WI38 (cell line): ENCODE measurements around the gene SLX4IP.

Source experiments
- H3K4me3 ChIP-seq: 2 replicates; pipeline ENCODE4 v1.5.1; 2011; ENCODE audit warnings: low read depth, mild to moderate bottlenecking, control low read depth, low read length
- TF ChIP-seq, protein P1 (sequence below): IDR thresholded peaks from 2 replicates; pipeline ENCODE4 v1.5.1; 2012; ENCODE audit warnings: low read depth, mild to moderate bottlenecking, control low read depth, low read length

Gene SLX4IP

DNA sequence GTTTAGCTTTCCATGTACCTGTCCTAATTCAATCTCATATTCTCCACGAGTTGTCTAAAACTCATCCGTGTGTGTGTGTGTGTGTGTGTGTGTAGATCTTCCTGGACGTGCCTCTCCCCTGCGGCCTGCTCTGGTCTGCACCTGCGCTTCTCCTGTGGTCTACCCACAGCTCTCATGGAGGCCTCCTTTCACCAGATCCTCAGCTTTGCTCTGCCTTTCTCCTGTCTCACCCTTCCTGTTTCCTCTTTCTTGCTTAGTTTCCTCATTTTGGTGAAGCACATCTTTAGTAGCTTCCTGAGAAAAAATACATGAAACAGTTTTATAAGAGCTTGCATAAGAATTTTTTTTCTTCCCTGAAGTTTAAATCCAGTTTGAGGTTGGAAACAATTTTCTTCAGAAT is 18.1 kb downstream of the SLX4IP start:
- H3K4me3 ChIP-seq = no peak overlapping the region
- TF ChIP-seq, protein P1, sequence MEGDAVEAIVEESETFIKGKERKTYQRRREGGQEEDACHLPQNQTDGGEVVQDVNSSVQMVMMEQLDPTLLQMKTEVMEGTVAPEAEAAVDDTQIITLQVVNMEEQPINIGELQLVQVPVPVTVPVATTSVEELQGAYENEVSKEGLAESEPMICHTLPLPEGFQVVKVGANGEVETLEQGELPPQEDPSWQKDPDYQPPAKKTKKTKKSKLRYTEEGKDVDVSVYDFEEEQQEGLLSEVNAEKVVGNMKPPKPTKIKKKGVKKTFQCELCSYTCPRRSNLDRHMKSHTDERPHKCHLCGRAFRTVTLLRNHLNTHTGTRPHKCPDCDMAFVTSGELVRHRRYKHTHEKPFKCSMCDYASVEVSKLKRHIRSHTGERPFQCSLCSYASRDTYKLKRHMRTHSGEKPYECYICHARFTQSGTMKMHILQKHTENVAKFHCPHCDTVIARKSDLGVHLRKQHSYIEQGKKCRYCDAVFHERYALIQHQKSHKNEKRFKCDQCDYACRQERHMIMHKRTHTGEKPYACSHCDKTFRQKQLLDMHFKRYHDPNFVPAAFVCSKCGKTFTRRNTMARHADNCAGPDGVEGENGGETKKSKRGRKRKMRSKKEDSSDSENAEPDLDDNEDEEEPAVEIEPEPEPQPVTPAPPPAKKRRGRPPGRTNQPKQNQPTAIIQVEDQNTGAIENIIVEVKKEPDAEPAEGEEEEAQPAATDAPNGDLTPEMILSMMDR = no peak

DNA sequence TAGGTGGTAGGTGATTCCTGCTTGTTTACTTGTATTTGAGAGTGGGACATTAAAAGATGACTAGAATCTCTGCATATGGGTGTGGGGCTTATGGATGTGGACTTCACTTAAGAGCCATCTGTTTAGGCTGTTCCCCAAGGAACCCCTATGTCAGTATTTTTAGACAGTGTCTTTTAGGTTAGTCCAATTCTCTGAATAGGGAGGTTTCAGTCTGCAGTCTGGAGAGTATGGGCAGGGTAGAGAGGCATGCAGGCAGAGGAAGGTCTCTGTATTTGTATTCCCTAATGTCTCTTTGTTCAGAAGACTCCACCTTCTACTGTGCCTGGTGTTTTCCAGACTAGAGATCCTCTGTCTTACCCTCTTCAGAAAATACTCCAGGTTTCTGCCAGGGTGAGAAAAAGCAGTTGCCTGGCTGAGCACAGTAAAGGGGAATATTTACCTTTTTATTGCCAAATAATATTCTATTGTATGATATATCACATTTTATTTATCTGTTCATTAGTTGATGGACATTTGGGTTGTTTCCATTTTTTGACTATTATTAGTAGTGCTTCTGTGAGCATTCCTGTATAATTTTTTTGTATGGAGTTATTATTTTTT is 19.1 kb downstream of the SLX4IP start:
- TF ChIP-seq, protein P1 = no peak
- H3K4me3 ChIP-seq = no peak overlapping the region

GRCh38 chr20:10461495-10461894 is 26.4 kb downstream of the SLX4IP start:
- TF ChIP-seq, protein P1 = no peak
- H3K4me3 ChIP-seq = no peak overlapping the region

DNA sequence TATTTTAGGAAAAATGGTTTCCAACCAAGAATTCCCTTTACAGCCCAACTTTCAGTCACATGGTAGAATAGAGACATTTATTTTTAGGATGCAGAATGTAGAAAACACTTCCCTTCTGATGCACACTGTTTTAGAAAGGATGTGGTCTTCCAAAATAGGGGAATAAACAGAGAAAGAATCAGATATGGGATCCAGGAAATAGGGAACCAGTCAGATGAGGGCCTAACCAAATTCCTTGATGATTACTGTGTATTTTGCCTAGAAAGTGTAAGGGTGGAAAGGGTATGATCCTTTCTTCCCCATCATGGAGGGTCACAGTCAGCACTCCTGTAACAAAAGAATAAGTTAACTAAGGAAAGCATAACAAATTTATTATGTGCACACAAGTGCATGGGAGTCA is 27.4 kb downstream of the SLX4IP start:
- TF ChIP-seq, protein P1 = no peak
- H3K4me3 ChIP-seq = no peak overlapping the region

- TF ChIP-seq, protein P1 = no peak
- no peak overlapping the region for H3K4me3 ChIP-seq
Measured at GRCh38 chr20:10463622-10464021, 28.5 kb downstream of the SLX4IP start.

DNA sequence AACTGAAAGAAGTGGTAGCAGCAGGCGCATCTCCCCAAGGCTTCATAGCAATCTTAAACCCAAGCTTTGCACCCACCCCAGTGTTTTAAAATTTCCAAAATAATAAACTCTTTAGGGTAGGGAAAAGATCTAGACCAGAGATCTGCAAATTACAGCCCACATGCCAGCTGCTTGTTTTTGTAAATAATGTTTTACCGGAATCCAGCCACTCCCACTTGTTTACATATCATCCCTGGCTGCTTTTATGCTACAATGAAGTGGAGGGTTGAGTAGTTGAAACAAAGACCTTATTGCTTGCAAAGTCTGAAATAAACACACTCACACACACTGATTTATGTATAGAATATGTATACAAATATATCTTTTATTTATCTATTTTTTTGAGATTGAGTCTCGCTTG is 30.0 kb downstream of the SLX4IP start:
- TF ChIP-seq, protein P1 = no peak
- H3K4me3 ChIP-seq = no peak overlapping the region

DNA sequence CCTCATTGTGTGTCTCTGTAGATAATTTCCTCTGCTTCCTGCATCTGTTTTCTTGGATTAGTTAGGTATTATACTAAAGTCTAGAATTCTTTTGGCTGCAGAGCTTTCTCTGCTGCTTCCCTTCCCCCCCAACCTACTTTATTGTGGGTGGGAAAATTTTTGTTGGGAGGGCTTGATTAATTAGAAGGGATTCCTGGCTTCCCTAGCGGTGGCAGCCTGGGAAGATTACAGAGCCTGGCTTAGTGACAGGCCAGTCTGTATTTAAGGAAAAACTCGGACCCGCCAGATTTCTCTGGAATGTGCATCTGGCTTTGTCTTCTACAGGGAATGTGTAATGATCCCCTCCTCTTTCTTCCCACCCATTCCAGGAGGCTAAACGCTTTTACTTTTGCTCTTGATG is 31.2 kb downstream of the SLX4IP start:
- H3K4me3 ChIP-seq = no peak overlapping the region
- TF ChIP-seq, protein P1 = no peak
